Fibroblast of villous mesenchyme (primary cell): ENCODE results near the gene ERN2. TPM values are rescaled to one million over a fixed set of nuclear protein-coding genes. Genes with fewer than 3 reads are reported as not detected.
"Not testable (repeated sequence)": the region's sequence is repeated elsewhere in the genome, so short reads cannot be mapped to it uniquely, and the experiment has no call there.

Experiments
- DNase-seq: peaks from one replicate; pipeline ENCODE4 v3.0.0-alpha.2; 2010; ENCODE audit warnings: low read depth
- H3K4me3 ChIP-seq: 2 replicates; pipeline ENCODE4 v1.5.1; 2011; ENCODE audit warnings: low read depth, mild to moderate bottlenecking, low read length
- total RNA-seq: library from RNA; depleted of rRNA; stranded (reverse); fragments of >200 nt; gene quantifications from 2 replicates; pipeline ENCODE4 v1.2.3, GENCODE V29; 2012
- TF ChIP-seq, protein P1 (sequence below): IDR thresholded peaks from 2 replicates; pipeline ENCODE4 v1.5.1; 2012; ENCODE audit warnings: low read depth, mild to moderate bottlenecking, low read length; ENCODE audit not compliant: insufficient read depth

ERN2 gene
- 0.43 TPM in 1 of 2 replicates, not detected in the other for total RNA-seq

DNA sequence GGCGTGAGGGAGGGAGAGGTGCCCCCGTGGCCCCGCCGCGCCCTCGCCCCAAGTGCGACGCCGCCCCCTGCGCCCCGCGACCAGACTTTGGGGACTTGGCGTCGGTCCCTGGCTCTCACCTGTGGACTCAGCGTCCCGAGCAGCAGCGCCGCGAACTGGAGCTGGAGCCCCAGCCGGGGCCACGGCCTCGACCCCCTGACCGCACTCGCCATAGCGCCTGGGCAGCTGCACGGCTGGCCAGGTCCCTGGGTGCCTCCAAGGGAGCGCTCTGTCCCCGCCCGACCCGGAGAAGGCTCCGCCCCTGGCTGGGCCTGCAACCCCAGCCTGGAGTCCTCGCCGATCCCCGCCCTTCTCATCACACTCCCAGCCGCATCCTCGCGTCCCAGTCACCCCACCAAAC, at the start of gene ERN2:
Gene ERN2 (minus strand): TSS at position 247 of the 400 bp plus-strand sequence. CDS start 35 bp downstream, at position 212.
- TF ChIP-seq, protein P1, sequence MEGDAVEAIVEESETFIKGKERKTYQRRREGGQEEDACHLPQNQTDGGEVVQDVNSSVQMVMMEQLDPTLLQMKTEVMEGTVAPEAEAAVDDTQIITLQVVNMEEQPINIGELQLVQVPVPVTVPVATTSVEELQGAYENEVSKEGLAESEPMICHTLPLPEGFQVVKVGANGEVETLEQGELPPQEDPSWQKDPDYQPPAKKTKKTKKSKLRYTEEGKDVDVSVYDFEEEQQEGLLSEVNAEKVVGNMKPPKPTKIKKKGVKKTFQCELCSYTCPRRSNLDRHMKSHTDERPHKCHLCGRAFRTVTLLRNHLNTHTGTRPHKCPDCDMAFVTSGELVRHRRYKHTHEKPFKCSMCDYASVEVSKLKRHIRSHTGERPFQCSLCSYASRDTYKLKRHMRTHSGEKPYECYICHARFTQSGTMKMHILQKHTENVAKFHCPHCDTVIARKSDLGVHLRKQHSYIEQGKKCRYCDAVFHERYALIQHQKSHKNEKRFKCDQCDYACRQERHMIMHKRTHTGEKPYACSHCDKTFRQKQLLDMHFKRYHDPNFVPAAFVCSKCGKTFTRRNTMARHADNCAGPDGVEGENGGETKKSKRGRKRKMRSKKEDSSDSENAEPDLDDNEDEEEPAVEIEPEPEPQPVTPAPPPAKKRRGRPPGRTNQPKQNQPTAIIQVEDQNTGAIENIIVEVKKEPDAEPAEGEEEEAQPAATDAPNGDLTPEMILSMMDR = no peak
- H3K4me3 ChIP-seq = no peak within 1 kb of the TSS
- no peak for DNase-seq

DNA sequence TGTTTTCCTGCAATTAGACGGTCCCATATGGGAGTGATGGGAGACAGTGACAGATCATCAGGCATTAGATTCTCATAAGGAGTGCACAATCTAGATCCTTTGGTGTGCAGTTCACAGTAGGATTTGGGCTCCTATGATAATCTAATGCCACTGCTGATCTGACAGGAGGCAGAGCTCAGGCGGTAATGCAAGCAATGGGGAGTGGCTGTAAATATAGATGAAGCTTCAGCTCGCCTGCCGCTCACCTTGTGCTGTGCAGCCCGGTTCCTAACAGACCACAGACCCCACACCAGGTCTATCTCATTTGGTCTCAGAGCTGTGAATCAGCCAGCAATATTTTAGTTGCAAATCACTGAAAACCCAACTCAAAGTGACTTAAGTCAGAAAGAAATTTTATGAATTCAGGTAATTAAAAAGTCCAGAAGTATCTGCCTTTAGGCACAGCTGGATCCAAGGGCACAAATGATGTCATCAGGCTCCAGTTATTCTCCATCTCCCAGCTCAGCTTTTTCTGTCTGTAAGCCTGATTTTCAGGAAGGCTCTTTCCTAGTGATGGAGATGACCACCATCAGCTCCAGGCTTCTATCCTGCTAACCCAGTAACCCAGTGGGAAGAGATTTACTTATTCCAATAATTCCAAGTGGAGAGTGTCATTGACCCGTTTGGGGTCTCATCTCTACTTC, 45.1 kb upstream of the ERN2 start:
- no peak overlapping the region for H3K4me3 ChIP-seq
- DNase-seq = no peak
- TF ChIP-seq, protein P1 = no peak

DNA sequence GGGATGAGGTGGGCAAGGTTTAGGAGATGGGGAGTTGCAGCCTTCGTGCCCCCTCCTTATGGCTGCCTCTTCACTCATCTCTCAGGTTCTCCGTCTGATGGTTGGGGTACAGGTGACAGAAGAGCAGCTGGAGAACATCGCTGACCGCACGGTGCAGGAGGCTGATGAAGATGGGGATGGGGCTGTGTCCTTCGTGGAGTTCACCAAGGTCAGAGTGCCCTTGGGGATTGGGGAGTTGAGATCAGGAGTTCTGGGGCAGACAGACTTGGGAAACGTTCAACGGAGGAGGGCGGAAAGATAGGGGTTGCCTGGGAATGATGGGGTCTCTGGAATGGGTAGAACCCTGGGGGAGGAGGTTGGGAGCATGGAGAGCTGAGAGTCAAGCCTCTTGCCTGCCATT, 44.1 kb upstream of the ERN2 start:
- no peak for DNase-seq
- no peak overlapping the region for H3K4me3 ChIP-seq
- TF ChIP-seq, protein P1 = no peak

DNA sequence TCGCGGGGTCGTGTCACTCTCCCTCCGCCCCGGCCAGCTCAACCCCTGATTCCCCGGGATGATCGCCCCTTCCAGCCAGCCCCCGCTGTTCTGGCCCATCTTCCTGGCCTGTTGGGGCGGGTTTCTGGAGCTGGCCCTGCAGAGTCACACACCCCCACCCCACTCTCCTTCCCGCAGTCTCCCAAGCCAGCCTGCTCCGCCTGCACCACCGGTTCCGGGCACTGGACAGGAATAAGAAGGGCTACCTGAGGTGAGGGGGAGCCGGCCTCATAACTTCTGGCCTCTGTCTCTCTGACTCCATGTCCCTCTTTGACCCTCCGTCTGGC, 42.4 kb upstream of the ERN2 start:
- no peak for DNase-seq
- TF ChIP-seq, protein P1 = no peak
- no peak overlapping the region for H3K4me3 ChIP-seq

DNA sequence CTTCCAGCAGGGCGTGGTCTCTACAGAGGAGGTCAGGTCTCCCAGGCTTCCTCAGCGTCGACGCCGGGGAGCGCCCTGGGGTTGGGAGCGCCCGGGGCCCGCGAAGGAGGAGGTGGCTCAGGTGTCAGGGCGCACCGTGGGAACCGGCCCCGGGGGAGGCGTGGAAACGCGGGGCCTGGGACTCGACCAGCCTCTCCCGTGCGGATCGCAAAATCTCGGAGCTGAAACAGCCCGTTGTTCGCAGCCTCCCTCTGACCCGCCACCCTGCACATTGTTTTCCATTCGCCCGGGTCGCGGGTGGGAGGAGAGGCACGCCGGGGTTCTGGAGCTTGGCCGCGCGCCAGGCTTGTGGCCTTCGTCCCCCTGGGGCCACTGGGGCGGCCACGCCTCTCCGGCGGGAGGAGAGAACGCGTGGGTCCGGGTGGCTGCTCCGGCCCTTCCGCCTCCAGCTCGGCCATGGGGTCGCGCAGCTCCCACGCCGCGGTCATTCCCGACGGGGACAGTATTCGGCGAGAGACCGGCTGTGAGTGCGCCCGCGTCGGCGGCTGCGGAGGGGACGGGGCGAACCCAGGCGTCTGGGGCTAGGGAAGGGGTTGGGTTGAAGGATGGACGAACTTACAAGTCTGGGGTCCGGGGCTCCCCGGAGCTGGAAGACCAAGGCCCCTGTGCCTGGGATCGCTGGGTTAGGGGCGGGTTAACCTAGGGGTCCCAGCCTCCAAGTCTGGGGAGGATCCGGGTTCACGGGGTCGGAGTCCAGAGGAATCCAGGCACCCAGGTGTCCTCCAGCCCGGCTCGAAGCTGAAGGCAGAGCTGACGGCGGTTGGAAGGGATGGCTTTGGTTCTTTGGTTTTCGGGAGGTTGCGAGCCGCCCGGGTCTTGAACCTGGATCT, 41.8 kb upstream of the ERN2 start, which contains the start of gene CHP2:
Gene CHP2 (plus strand): TSS at position 433 of the 890 bp plus-strand sequence. CDS start 24 bp downstream, at position 457.
- DNase-seq = no peak
- H3K4me3 ChIP-seq = no peak within 1 kb of the TSS
- TF ChIP-seq, protein P1 = no peak

DNA sequence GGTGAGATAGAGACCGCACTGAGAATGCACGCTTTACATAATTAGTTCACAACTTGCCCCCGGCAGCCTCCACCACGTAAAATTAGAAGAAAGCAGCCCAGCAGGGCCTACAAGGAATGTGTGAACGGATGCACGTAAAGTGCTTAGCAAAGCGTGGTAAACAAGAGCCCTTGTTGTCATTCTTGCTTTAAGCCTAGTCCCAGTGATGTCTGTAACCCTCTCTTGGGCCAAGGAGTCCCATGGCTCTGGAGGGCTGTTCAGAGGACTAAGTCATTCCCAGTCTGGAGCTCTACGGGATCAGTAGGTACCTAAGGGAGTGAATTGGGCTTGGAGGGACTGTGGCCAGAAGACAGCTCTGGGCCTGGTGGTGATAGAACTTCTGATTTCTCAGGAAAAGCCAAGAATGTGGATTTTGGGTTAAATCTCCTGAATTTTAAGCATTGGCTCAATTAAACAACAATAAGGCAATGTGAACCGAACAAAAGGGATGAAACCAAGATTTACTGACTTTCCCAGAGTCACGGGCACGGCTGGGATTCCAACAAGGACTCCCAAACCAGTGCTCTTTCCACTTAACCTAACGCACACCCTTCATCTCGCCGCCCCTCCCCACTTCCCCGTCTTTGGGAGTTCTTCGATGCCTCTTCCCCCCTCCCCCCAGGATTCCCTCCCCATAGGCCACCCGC, 41.0 kb upstream of the ERN2 start:
- H3K4me3 ChIP-seq = no peak overlapping the region
- TF ChIP-seq, protein P1 = no peak
- no peak for DNase-seq

DNA sequence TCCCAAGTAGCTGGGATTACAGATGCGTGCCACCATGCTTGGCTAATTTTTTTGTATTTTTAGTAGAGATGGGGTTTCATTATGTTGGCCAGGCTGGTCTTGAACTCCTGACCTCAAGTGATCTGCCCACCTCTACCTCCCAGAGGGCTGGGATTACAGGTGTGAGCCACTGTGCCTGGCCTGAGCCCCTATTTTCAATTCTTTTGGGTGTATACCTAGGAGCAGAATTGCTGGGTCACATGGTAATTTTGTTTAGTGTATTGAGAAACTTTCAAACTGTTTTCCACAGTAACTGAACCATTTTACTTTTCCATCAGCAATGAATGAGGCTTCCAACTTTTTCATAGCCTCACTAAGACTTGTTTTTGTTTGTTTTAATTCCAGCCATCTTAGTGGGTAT, 38.0 kb upstream of the ERN2 start:
- DNase-seq, H3K4me3 ChIP-seq: not testable (repeated sequence)
